Stimulated activated CD8-positive, alpha-beta memory T cell treated with anti-CD3 and anti-CD28 coated beads, Interleukin-7, amount 100 ng/mL, for 4 hours (primary cell): Measurements from ENCODE around the gene RAB40C.

Experiments used
- DNase-seq, 2 donors: peaks; one replicate each; pipeline ENCODE4 v3.0.0-alpha.2; 2020; ENCODE audit warnings: low read depth in 2 of 2

Gene RAB40C

GRCh38 chr16:631808-632358, 42.0 kb downstream of the RAB40C start:
- no peak for DNase-seq

- no peak for DNase-seq
Measured at GRCh38 chr16:632486-633335, 42.8 kb downstream of the RAB40C start.

GRCh38 chr16:633336-634050, 43.6 kb downstream of the RAB40C start:
- DNase-seq, result no peak

GRCh38 chr16:634051-634670, 44.3 kb downstream of the RAB40C start:
- DNase-seq, result no peak

DNA sequence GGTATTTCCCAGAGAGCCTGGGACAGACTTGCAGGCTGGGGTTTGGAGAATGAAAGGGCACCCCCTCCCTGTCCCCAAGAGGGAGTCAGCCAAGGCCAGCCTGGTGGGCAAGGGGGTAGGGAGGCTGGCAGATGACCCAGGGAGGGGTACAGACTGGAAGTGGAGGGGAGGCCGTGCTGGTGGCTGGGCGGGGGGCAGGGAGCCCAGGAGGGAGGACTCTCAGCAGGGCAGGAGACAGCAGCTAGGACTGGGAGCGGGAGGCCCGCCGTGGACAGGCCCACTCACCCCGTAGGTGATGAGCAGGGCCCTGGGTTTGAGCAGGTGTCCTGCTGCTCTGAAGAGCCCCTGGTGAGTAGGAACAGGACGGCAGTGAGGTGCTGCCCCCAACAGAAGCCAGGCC, 45.1 kb downstream of the RAB40C start:
- DNase-seq, result no peak

DNA sequence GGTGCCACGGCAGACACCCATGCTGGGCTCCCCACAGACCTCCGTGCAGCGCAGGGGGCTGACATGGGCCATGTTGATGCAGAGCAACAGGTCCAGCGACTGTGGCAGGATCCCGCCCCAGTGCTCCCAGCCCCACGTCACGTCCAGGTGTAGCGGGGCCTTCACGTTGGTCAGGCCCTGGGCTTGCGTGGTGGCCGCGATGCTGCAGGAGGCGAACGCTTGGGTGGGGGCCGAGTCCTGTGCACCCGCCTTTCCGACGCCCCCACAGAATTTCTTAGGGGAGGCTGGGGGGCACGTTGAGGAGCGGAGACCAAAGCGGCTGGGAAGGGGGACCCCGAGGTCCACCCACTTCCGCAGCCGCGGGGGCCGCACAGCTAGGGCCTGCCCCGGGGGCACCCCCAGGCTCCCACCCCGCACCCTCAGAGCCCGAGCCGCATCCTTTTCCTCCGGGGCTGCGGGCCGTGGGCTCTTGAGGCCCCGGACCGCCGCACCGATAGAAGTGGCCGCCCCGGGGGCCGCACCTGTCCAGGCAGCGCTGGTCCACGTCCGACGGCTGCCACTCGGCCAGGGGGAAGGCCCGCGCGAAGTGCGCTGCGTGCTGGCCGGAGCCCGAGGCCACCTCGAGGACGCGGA, 45.8 kb downstream of the RAB40C start:
- no peak for DNase-seq

- DNase-seq, result peak; percentile 85 to 89
Measured at GRCh38 chr16:636206-637080, 46.6 kb downstream of the RAB40C start, which contains the start of gene METTL26. METTL26 (minus strand) TSS chr16:636305; CDS start chr16:636290, 15 bp downstream.

DNA sequence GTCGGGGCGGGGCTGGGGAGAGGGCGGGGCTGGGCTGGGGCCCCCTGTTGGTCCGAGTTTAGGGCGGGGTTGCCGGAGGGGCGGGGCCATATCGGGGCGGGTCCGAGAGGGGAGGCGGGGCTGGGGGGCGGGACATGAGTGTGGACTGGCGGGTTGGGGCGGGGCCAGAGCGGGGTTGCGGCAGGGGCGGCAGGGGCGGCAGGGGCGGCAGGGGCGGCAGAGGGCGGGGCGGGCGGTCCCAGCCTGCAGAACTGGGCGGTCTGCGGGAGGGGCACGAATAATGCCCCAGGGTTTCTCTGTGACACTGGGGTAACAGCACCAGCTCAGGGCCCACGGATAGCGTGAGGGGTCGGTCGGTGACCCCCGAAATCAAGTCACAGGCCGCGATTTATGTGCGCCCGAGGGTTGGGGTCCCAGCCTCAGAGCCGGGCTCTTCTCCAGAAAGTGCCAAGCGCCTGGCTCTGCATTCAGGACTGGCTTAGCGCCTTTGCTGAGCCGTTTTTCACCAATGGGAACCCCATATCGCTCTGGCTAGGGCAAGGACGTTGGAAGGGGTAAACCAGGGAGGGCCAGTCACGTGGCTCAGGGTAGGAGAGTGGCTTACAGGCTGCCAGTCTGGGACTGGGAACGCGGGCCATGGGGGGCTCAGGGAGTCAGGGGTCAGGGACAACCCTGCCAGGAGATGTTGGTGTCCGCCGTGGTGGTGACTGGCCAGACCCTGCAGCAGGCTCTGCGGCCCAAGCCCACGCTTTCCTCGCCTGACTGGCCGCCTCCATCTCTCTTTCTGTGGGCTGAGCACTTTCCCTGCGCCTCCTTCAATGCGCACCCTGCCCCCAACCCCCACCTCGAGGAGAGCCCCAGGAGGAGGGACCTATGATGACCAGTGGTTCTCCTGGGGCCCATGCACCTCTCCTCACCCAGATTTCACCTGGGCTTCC, 47.5 kb downstream of the RAB40C start:
- peak; percentile 79 to 81 for DNase-seq

GRCh38 chr16:638034-638543, 48.2 kb downstream of the RAB40C start:
- no peak for DNase-seq

DNA sequence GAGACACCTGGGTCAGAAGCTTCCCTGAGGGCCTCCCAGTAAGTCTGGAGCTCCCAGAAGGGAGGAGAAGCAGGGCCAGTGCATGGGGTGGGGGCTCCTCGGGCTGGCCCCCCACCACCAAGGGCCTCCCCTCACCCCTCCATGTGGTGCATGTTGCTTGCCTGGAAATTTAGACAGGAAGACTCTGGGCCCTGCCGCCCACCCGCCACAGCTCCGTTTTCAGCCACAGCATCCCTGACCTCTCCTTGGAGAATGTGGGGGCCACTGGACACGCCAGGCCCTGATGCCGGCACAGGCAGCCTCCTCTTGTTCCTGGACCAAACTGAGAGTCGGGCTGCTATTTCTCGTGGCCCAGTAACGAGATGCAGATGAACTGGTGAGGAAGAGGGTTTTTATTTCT, 49.0 kb downstream of the RAB40C start:
- no peak for DNase-seq

GRCh38 chr16:640614-641013, 50.7 kb downstream of the RAB40C start:
- no peak for DNase-seq

DNA sequence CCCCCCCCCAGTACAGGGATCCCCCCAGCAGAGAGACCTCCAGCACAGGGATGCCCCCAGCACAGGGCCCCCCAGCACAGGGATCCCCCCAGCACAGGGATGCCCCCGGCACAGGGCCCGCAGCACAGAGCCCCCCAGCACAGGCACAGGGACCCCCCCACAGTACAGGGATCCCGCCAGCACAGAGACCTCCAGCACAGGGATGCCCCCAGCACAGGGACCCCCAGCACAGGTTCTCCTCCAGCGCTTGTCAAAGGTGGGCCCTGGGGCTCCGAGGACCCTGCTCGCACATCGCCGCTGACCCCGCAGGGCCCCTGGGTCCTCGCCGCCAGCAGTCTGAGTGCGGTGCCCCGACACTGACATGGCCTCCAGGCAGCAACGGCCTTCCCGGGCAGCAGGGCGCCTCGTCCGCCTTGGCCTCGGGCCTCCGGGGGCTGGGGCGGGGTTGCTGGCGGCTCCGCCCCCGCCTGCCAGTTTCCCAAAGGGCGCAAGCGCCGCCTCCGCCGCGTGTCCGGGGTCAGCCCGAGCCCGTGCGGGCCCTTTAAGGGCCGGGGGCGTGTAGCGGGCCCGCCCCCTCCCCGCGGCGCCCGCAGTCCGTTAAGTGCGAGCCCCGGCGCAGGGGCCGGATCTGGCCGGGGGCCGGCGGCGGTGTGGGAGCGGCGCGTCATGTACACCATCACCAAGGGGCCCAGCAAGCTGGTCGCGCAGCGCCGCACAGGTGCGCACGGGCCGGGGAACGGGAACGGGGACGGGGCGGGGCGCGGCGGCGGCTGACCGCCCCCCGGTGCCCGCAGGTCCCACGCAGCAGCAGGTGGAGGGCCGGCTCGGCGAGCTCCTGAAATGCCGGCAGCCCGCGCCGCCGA, 51.7 kb downstream of the RAB40C start, which contains the start of gene MCRIP2:
Gene MCRIP2 (plus strand): TSS at position 503 of the 863 bp plus-strand sequence. CDS start 164 bp downstream, at position 667.
- peak; percentile 25 to 63 for DNase-seq

DNA sequence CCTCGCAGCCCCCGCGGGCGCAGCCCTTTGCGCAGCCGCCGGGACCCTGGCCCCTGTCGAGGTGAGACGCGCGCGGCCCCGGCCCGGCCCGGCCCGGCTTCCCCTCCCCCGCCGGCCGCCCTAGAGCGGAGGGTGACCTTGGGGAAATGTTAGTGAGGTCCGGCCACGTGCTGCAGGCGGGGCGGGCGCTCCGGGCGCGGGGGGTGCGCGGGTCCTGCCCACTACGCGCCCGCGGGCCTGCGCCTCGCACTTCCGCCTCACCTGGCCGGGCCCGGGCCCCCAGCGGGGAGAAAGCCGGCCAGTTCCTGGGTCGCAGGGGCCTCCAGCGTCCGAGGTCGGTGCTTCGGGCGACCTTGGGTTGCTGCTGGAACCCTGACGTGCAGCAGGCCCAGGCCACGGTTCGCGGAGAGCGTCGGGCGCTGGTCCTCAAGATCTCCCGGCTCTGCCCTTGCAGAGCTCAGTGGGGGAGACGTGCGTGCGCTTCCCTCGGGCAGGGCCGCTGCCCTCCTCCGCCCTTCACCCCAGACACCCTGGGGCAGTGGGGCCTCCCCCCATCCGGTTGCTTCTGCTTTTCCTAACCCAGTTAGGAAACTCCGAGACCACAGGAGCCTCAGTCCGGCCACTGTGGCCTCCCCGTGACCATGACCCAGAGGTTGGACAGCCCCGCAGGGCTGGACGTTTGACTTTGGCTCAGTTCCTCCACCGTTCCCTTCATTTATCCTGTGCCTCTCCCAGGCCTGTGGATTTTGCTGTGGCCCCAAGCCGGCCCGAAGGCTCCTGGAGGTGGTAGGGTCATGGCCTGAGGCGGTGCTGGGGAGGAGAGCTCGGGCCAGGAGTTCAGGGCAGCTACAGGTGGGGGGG, 52.6 kb downstream of the RAB40C start:
- DNase-seq, result no peak

GRCh38 chr16:643050-643368, 53.1 kb downstream of the RAB40C start:
- DNase-seq, result no peak

GRCh38 chr16:644556-644955, 54.7 kb downstream of the RAB40C start:
- DNase-seq, result no peak

DNA sequence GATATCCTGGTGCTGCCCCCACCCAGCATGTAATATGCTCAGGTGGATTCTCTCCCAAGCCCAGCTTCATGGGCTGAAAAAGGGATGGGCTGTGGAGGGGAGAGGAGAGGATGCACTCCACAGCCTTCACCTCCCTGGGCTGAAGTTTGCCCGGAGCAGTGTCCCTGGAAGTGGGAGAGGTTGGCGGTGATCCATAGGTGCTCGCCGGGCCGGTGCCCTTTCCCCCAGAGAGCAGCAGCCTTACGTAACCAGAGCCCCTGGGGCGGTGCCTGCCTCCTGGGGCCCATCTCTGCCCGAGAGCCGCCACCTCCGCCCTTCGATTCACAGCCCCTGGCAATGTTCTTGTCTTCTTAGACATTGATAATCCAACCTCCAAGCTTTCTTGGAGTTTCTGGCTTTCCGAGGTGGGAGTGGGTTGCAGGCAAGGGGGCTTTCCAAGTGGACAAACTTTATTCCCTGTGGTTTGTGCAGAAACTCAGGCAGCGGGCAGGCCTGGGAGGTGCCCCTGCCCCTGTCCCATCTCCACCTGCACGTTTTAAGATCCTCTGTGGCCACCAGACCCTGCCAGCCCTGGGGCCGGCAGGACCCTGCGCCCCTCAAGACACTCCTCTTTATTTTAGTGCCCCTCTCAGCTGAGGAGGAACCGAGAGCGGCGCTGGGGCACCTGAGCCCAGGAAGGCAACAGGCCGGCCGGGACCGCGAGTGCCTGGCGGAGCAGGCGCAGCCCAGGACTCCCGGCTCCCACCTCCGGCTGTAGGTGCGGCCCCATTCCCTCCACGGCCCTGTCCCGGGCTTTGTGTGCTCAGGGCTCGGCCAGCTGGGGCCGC, 56.2 kb downstream of the RAB40C start:
- no peak for DNase-seq
